GM19193 (cell line): ENCODE measurements around the gene C1RL.

Experiments used
- POLR2A ChIP-seq: IDR thresholded peaks from 4 replicates; pipeline ENCODE4 v1.6.1; 2011; ENCODE audit not compliant: insufficient read depth, insufficient read length; ENCODE audit errors: extremely low read depth

Gene C1RL, protein sequence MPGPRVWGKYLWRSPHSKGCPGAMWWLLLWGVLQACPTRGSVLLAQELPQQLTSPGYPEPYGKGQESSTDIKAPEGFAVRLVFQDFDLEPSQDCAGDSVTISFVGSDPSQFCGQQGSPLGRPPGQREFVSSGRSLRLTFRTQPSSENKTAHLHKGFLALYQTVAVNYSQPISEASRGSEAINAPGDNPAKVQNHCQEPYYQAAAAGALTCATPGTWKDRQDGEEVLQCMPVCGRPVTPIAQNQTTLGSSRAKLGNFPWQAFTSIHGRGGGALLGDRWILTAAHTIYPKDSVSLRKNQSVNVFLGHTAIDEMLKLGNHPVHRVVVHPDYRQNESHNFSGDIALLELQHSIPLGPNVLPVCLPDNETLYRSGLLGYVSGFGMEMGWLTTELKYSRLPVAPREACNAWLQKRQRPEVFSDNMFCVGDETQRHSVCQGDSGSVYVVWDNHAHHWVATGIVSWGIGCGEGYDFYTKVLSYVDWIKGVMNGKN

DNA sequence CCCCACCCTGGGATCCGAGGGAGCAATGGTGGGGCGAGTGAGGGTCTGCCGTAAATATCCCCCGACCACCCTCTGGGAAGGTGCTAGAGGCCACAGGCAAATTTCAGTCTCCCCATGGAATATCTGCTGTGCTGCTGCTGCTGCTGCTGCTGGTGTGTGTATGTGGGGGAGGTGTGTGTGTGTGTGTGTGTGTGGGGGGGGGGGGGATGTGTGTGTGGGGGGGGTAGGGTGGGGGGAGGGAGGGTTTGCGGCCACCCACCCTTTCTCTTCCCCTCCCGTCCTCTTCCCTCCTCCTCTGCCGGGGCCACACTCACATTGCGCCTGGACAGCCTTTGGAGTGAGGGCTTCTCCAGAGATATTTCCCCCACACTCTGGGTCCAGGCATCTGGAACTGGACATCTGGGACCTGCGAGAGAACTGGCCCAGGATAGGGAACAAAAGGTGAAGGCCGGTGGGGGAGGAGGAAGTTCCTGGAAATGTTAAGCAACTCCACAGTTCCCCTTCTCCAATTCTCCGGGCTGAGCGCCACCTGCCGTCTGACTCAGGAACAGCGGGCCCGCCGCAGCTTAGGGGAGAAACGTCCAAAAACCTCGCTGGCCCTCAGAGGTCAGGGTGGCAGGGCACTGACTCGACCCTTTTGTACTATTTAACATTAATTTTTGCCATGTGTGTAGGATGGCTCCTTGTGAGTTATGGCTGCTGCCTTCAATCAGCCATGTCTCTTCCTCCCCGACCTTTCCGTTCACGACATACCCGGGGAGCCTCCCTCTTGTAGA, at the start of gene C1RL:
Gene C1RL, minus strand, starts transcription at position 419 of the 776 bp plus-strand sequence. Its CDS starts 34 bp downstream, at position 385.
- no peak for TF ChIP-seq POLR2A

DNA sequence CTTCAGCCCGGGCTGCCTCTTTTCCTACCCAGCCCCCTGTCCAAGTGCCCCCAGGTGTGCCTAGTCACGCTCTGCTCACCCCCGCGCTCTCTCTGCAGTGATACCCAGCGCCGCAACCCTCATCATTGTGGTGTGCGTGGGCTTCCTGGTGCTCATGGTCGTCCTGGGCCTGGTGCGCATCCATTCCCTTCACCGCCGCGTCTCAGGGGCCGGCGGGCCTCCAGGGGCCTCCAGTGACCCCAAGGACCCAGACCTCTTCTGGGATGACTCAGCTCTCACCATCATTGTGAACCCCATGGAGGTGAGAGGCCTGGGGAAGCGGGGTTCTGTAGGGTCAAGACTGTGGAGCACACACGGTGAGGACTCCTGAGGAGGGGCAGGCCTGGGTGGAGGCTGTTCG, 48.4 kb upstream of the C1RL start:
- TF ChIP-seq POLR2A = no peak

DNA sequence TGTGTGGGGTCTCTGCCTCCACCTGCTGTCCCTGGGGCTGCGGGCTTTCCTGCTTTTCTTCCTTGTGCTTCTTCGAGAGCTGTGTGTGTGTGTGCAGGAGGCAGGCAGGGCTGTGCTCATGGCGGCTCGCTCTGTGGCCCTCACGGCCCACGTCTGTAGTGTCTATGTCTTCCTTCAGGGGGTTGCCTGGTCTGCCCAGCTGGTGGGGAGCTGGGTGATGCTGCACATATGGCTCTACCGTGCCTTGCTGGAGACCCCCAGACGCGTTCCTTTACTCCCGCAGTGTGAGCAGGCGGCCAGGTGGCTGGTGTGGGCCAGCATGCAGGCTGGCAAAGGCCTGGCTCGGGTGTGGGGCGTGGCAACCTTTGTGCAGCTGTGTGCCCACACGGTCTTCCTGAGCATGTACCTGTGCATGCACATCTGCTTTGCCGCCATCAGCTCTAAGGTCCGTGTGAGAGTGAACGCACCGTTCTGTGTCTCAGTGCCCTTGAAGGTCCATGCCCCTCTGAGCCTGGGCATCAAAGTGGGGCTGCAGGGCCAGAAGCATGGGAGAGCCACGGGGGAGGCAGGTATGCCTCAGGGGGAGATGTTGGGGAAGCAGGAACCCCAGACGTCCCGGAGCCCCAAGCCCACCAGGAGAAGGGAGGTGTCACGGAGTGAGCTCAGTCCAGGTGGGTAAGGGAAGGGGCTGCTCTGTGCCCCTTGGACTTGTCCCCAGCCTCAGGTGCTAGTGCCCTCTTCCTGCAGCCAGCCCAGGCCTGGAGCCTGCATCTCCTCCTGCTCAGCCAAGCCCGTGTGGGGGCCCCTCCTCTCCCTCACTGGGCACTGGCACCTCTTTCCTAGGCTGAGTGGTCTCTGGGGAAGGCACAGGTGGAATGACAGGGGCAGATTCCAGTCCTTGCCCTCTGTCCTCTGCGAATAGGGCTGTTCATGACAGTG, 47.5 kb upstream of the C1RL start:
- TF ChIP-seq POLR2A = no peak

DNA sequence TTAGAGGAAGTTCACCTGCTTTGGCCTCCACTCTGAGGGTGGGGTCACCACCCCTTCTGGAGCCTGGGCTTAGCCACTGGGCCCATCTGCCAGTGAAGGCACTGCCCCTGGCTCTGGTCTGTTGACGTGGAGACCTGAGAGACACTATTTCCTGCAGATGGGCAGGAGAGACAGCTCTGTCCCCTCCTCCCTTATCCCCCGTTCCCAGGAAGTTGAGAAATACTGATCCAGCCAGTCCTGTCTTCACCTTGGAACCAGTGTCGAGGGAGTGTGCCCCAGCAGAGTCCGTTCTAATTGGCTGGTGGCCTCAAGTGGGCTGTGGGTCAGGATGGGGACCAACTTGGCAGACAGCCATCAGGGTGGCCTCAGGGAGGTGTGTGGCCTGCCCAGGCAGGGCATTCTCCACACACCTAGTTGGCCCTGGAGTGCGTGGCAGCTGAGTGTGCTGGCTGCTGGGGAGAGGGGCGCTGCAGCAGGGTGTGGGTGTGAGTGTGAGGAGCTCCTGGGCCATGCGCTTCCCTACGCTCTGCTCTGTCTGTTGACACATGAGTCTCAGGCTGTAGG, 46.5 kb upstream of the C1RL start:
- no peak for TF ChIP-seq POLR2A

DNA sequence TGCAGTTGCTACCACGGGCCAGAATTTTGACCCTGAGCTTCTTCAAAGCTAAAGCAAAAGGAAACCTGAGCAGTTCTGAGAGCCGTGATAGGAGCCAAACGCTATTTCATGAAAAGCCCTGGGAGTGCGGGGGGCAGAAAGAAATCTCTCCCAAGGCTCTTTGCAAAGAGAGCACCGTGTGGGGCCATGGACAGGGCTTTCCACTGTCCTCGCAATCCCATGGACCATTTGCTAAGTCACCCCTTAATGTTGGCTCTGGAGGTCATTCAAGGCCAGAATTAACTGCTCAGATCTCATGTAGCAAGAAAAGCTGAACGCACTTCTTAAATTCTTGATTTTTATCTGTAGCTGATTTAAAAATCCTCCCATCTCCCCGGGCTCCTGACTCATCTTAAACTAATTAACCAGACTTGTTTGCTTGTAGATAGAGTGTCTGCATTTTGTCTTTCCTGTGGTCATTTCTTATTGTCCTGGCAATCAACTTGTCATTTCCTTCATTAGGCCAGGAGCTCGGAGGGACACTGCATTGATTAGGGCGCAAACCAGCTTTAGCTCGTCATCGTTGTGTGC, 46.0 kb upstream of the C1RL start:
- TF ChIP-seq POLR2A = no peak

DNA sequence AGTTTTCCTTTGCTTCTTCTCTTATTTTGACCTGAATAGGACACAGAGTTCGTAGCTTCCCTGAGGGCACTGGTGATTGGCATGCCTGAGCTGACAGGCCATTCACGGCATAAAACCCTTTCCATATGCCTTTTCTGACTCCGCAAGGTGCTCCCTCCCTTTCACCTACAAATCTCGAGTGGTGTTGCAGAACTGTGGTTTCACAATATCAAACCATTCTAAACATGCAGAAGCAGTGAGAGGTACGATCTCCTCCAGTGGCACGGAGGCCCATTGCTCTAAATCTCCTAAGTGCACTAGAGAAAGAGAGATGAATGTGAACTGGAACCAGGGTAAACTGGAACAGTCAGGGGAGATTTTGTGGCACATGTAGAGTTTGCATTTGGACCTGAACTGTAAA, 45.0 kb upstream of the C1RL start:
- no peak for TF ChIP-seq POLR2A

DNA sequence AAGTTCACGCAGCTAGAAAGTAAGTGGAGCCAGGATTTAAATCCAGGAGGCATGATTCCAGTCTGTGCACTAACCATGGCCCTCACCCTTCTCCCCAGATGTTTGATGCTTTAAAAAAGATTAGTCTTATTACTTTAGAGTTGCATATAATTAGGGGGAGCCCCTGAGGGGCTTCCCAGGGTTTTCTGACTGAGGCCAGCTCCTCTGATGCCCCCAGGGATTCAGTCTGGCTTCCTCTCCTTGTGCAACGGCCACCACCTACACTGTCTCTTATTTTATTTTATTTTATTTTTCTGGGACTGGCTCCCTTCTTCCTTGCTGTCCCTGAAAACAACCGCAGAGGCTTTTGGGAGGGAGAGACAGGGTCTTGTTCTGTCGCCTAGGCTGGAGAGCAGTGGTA, 43.8 kb upstream of the C1RL start:
- TF ChIP-seq POLR2A = no peak

DNA sequence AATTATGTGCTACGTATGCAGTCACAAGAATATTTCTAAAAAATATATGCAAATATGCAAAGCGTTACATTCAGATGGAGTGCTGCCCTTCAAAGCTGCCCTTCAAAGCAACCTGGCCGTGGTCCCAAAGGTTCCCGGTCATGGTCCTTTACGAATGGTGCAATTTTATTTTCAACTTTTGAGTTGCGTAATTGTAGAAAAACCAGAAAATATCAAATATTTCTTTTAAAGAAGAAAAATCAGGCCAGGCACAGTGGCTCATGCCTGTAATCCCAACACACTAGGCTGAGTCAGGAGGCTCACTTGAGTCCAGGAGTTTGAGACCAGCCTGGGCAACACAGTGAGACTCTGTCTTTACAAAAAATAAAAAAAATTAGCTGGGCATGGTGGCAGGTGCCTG, 42.5 kb upstream of the C1RL start:
- no peak for TF ChIP-seq POLR2A

DNA sequence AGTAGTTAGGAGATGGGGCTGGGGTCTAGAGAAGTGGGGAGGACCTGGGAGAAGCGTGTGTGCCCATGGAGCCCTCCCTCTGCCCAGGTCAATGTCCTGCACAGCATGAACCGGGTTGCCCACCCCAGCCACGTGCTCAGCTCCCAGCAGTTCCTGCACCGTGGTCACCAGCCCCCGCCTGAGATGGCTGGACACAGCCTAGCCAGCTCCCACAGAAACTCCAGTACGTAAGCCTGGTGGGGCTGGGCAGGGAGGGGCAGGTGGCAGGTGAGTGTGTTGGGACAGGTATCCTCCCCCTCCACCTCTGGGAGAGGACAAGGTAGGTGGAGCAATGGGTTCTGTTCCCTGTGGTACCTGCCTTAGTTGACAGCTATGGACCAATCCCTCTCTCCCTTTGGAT, 41.8 kb upstream of the C1RL start:
- TF ChIP-seq POLR2A = no peak

DNA sequence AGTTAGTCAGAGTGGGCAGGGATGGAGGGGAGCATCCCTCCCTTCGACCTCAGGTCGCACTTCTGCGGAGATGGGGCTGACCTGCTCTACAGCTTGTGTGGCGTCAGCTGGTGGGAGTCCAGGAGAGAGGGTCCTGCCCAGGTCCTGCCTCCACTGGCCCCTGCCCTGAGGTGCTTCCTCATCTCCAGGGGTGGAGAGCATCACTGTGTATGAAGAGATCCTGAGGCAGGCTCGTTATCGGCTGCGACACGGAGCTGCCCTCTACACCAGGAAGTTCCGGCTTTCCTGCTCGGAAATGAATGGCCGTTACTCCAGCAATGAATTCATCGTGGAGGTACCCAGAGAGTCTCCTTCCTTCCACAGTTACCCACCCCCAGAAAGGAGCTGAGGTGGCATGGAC, 41.3 kb upstream of the C1RL start:
- no peak for TF ChIP-seq POLR2A

DNA sequence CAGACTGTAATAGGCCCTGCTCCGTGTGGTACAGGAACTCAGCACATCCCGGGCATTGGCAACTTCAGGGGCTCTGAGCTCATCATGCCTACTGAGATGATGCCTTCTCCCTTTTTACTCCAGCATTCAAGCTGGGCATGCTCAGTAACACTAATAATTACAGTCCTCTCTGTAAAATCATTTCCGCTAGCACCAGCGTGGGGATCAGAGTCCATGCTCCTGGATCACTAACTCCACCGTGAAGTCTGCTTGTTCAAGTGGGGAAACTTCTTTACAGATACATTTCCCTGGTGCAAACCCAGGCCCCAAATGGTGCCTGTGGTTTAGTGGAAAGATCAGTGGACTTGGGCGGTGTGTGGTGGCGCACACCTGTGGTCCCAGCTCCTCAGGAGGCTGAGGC, 37.9 kb upstream of the C1RL start:
- no peak for TF ChIP-seq POLR2A

DNA sequence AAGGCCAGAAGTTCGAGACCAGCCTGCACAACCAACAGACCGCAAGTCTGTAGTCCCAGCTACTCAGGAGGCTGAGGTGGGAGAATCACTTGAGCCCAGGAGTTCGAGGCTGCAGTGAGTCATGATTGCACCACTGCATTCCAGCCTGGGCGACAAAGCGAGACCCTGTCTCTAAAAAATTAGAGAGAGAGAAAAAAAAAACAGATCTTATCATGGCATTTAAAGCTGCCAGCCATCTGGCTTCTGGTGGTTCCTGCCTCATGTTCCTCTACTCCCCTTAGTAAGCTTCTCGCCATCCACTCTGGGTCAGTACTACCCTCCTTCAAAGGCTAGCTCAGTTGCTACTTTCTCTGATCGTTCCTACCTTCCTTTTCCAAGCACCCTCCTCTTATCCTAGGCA, 37.2 kb upstream of the C1RL start:
- TF ChIP-seq POLR2A = no peak

DNA sequence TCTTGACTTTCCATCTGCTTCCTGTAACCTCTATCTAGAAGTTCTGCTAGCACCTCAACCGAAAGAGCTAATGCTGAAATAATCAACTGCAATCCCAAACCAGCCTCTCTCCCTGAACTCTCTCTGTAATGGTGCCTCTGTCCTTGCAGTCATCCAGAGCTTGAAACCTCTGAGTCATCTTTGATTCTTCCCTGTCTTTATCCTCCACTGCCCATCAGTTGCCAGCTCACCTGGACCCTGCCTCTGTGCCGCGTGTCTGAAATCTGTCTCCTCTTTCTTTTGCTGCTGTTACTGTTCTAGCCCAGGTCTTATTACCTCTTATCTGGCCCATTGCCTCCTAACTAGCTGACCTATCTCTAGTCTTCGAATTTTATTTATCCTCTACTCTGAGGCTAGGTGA, 36.7 kb upstream of the C1RL start:
- TF ChIP-seq POLR2A = no peak

DNA sequence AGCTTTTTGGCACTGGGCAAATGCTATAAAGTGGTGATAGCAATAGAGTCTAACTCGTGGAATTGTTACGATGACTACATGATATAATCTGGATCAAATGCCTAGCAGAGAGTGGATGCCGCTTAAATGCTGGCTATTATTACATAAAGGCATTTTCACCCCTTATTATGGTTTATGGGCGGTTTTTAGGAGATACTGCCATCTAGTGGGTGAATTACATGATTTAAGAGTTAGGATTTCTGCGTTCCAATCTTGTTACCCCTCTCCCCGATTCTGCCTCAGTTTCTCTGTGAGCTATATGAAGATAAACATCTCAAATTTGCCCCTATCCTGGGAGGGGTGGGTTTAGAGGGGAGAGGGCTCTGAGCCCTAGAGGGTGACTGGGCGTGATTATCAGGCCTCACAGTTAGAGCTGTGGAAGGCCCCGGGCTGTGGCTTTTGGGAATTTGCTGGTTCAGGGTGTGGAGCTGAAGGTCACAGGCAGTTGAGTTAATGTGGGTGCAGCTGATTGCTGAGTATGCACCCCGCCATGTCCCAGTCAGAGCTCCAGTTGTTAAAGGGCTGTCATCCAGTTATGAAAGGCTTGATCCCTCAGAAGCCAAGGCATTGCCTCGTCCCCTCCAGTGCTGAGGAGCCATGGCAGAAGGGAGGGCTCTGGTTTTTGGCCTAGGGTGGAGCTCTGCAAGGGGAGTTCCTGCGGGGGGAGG, 35.6 kb upstream of the C1RL start:
- no peak for TF ChIP-seq POLR2A

DNA sequence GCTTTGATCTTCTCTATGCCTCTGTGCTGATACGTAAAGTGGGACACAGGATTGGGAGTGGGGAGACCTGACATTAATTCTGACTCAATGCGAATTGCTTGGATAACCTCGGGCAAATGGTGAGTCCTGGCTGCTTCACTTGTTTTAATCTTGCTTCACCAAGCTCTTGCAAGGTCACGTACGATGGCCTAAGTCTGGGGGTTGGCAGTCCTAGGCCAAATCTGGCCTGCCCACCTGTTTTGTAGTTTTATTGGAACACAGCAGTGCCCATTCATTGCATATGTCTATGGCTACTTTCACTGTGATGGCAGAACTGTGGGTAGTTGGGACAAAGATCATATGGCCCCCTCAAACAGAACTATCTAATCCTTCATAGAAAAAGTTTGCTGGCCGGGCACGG, 34.5 kb upstream of the C1RL start:
- no peak for TF ChIP-seq POLR2A
